ENCODE data around the gene VPS37C. TPM values are rescaled to one million over a fixed set of nuclear protein-coding genes. Genes with fewer than 3 reads are reported as not detected.

The VPS37C gene
- total and polyA plus RNA-seq, 10 of the 15 experiments (the other 5 are each of a cell fraction or from before 2014, with no cell fraction given), result 0.39 to 16.5 (median 7.8) TPM

Other genes starting within 250 kb of the VPS37C start
Only the 7 nearest of the 14 such genes appear.
- 0.17 and 0.22 TPM in 2 replicates for gene CD5, start 58.9 kb downstream of the VPS37C start, total RNA-seq (2014; rRNA removed)
- gene CD5, start 58.9 kb downstream of the VPS37C start, total RNA-seq (2014; rRNA removed; fragmentation: Illumina TruSeq; extraction: Trizol), result 0.04 and 0.09 TPM in 2 replicates
- 0.58 and 0.87 TPM in 2 replicates for gene CD5, start 58.9 kb downstream of the VPS37C start, total RNA-seq (2021)
- not detected in 2 replicates for gene CD5, start 58.9 kb downstream of the VPS37C start, polyA plus RNA-seq (2011; rRNA removed)
- 0.16 and 0.17 TPM in 2 replicates for gene CD5, start 58.9 kb downstream of the VPS37C start, polyA plus RNA-seq (2014; fragmentation: Illumina TruSeq; extraction: Trizol)
- gene CD5, start 58.9 kb downstream of the VPS37C start, polyA plus RNA-seq (2014; fragmentation: Nextera tagmentation; extraction: Ambion mirVana), result under 1 TPM in 1 of 2 experiments, not detected in 1; 0.02 TPM
- gene CD5, start 58.9 kb downstream of the VPS37C start, polyA plus RNA-seq (2014; rRNA removed), result 0.18 and 0.19 TPM in 2 replicates
- gene CD5, start 58.9 kb downstream of the VPS37C start, polyA plus RNA-seq (2016; fragmentation: Nextera tagmentation; extraction: Ambion mirVana), result under 1 TPM; 0.23 to 0.35 TPM
- gene PGA3, start 42.1 kb upstream of the VPS37C start, total RNA-seq (2014; rRNA removed), result not detected in 2 replicates
- not detected in 2 replicates for gene PGA3, start 42.1 kb upstream of the VPS37C start, total RNA-seq (2014; rRNA removed; fragmentation: Illumina TruSeq; extraction: Trizol)
- gene PGA3, start 42.1 kb upstream of the VPS37C start, total RNA-seq (2021), result not detected in 2 replicates
- not detected in 2 replicates for gene PGA3, start 42.1 kb upstream of the VPS37C start, polyA plus RNA-seq (2011; rRNA removed)
- gene PGA3, start 42.1 kb upstream of the VPS37C start, polyA plus RNA-seq (2014; fragmentation: Illumina TruSeq; extraction: Trizol), result not detected in 2 replicates
- not detected for gene PGA3, start 42.1 kb upstream of the VPS37C start, polyA plus RNA-seq (2014; fragmentation: Nextera tagmentation; extraction: Ambion mirVana)
- gene PGA3, start 42.1 kb upstream of the VPS37C start, polyA plus RNA-seq (2014; rRNA removed), result not detected in 2 replicates
- not detected for gene PGA3, start 42.1 kb upstream of the VPS37C start, polyA plus RNA-seq (2016; fragmentation: Nextera tagmentation; extraction: Ambion mirVana)
- not detected in 2 replicates for gene PGA4, start 60.9 kb upstream of the VPS37C start, total RNA-seq (2014; rRNA removed)
- gene PGA4, start 60.9 kb upstream of the VPS37C start, total RNA-seq (2014; rRNA removed; fragmentation: Illumina TruSeq; extraction: Trizol), result not detected in 2 replicates
- not detected in 2 replicates for gene PGA4, start 60.9 kb upstream of the VPS37C start, total RNA-seq (2021)
- not detected in 2 replicates for gene PGA4, start 60.9 kb upstream of the VPS37C start, polyA plus RNA-seq (2011; rRNA removed)
- gene PGA4, start 60.9 kb upstream of the VPS37C start, polyA plus RNA-seq (2014; fragmentation: Illumina TruSeq; extraction: Trizol), result not detected in 2 replicates
- gene PGA4, start 60.9 kb upstream of the VPS37C start, polyA plus RNA-seq (2014; fragmentation: Nextera tagmentation; extraction: Ambion mirVana), result not detected
- gene PGA4, start 60.9 kb upstream of the VPS37C start, polyA plus RNA-seq (2014; rRNA removed), result not detected in 2 replicates
- not detected for gene PGA4, start 60.9 kb upstream of the VPS37C start, polyA plus RNA-seq (2016; fragmentation: Nextera tagmentation; extraction: Ambion mirVana)
- gene PGA5, start 79.7 kb upstream of the VPS37C start, total RNA-seq (2014; rRNA removed), result not detected in 2 replicates
- not detected in 2 replicates for gene PGA5, start 79.7 kb upstream of the VPS37C start, total RNA-seq (2014; rRNA removed; fragmentation: Illumina TruSeq; extraction: Trizol)
- not detected in 2 replicates for gene PGA5, start 79.7 kb upstream of the VPS37C start, total RNA-seq (2021)
- not detected in 2 replicates for gene PGA5, start 79.7 kb upstream of the VPS37C start, polyA plus RNA-seq (2011; rRNA removed)
- gene PGA5, start 79.7 kb upstream of the VPS37C start, polyA plus RNA-seq (2014; fragmentation: Illumina TruSeq; extraction: Trizol), result not detected in 2 replicates
- not detected for gene PGA5, start 79.7 kb upstream of the VPS37C start, polyA plus RNA-seq (2014; fragmentation: Nextera tagmentation; extraction: Ambion mirVana)
- not detected in 2 replicates for gene PGA5, start 79.7 kb upstream of the VPS37C start, polyA plus RNA-seq (2014; rRNA removed)
- not detected for gene PGA5, start 79.7 kb upstream of the VPS37C start, polyA plus RNA-seq (2016; fragmentation: Nextera tagmentation; extraction: Ambion mirVana)
- gene VWCE, start 133.9 kb upstream of the VPS37C start, total RNA-seq (2014; rRNA removed), result 1.3 and 2.5 TPM in 2 replicates
- gene VWCE, start 133.9 kb upstream of the VPS37C start, total RNA-seq (2014; rRNA removed; fragmentation: Illumina TruSeq; extraction: Trizol), result 1.0 TPM in 2 replicates
- 2.7 and 4.0 TPM in 2 replicates for gene VWCE, start 133.9 kb upstream of the VPS37C start, total RNA-seq (2021)
- gene VWCE, start 133.9 kb upstream of the VPS37C start, polyA plus RNA-seq (2011; rRNA removed), result 1.2 and 2.1 TPM in 2 replicates
- gene VWCE, start 133.9 kb upstream of the VPS37C start, polyA plus RNA-seq (2014; fragmentation: Illumina TruSeq; extraction: Trizol), result 0.62 and 2.4 TPM in 2 replicates
- under 1 TPM; 0.10 to 0.29 TPM for gene VWCE, start 133.9 kb upstream of the VPS37C start, polyA plus RNA-seq (2014; fragmentation: Nextera tagmentation; extraction: Ambion mirVana)
- gene VWCE, start 133.9 kb upstream of the VPS37C start, polyA plus RNA-seq (2014; rRNA removed), result 3.2 and 4.0 TPM in 2 replicates
- 1 to 10 TPM; 4.8 to 4.9 TPM for gene VWCE, start 133.9 kb upstream of the VPS37C start, polyA plus RNA-seq (2016; fragmentation: Nextera tagmentation; extraction: Ambion mirVana)
- 241 and 250 TPM in 2 replicates for gene DDB1, start 171.7 kb upstream of the VPS37C start, total RNA-seq (2014; rRNA removed)
- gene DDB1, start 171.7 kb upstream of the VPS37C start, total RNA-seq (2014; rRNA removed; fragmentation: Illumina TruSeq; extraction: Trizol), result 197 and 199 TPM in 2 replicates
- 271 and 272 TPM in 2 replicates for gene DDB1, start 171.7 kb upstream of the VPS37C start, total RNA-seq (2021)
- 183 and 221 TPM in 2 replicates for gene DDB1, start 171.7 kb upstream of the VPS37C start, polyA plus RNA-seq (2011; rRNA removed)
- gene DDB1, start 171.7 kb upstream of the VPS37C start, polyA plus RNA-seq (2014; fragmentation: Illumina TruSeq; extraction: Trizol), result 160 and 203 TPM in 2 replicates
- gene DDB1, start 171.7 kb upstream of the VPS37C start, polyA plus RNA-seq (2014; fragmentation: Nextera tagmentation; extraction: Ambion mirVana), result 100 to 1,000 TPM; 136 to 211 TPM
- gene DDB1, start 171.7 kb upstream of the VPS37C start, polyA plus RNA-seq (2014; rRNA removed), result 202 and 220 TPM in 2 replicates
- gene DDB1, start 171.7 kb upstream of the VPS37C start, polyA plus RNA-seq (2016; fragmentation: Nextera tagmentation; extraction: Ambion mirVana), result 100 to 1,000 TPM; 236 to 262 TPM
- 58.2 and 69.7 TPM in 2 replicates for gene TKFC, start 171.8 kb upstream of the VPS37C start, total RNA-seq (2014; rRNA removed)
- gene TKFC, start 171.8 kb upstream of the VPS37C start, total RNA-seq (2014; rRNA removed; fragmentation: Illumina TruSeq; extraction: Trizol), result 25.0 and 25.1 TPM in 2 replicates
- 92.5 and 97.8 TPM in 2 replicates for gene TKFC, start 171.8 kb upstream of the VPS37C start, total RNA-seq (2021)
- gene TKFC, start 171.8 kb upstream of the VPS37C start, polyA plus RNA-seq (2011; rRNA removed), result 22.4 and 48.3 TPM in 2 replicates
- gene TKFC, start 171.8 kb upstream of the VPS37C start, polyA plus RNA-seq (2014; fragmentation: Illumina TruSeq; extraction: Trizol), result 11.3 and 39.9 TPM in 2 replicates
- 1 to 10 TPM; 2.4 to 5.5 TPM for gene TKFC, start 171.8 kb upstream of the VPS37C start, polyA plus RNA-seq (2014; fragmentation: Nextera tagmentation; extraction: Ambion mirVana)
- gene TKFC, start 171.8 kb upstream of the VPS37C start, polyA plus RNA-seq (2014; rRNA removed), result 72.8 and 82.6 TPM in 2 replicates
- gene TKFC, start 171.8 kb upstream of the VPS37C start, polyA plus RNA-seq (2016; fragmentation: Nextera tagmentation; extraction: Ambion mirVana), result 100 to 1,000 TPM; 103 to 113 TPM

All from GM12878 (cell line).